ENCODE results near the gene EMSY.
"Not testable (repeated sequence)": the region's sequence is repeated elsewhere in the genome, so short reads cannot be mapped to it uniquely, and the experiment has no call there.

Gene EMSY

DNA sequence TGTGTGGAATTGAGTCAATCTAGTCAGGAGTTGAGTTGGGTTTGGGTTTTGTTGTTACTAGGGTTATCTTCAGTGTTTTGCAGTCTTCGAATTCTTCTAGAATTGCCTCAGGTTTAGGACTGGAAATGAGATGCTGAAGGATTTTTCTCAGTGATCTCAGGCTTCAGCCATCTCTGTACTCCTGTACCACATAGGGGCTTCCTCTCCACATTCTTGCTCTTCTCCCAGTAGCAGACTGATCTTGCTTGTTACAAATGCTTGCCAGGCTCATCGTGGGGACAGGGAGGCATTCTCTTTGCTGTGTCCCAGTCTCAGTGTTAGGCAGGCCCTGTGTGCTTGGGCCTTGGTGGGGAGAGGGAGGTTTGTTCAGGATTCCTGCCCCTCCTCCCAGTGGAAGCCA is 129.6 kb downstream of the EMSY start:
- DNase-seq (ENCODE audit: low read depth), result no peak

GRCh38 chr11:76574879-76575278 is 130.1 kb downstream of the EMSY start:
- no peak for DNase-seq (ENCODE audit: low read depth)

- DNase-seq (ENCODE audit: low read depth), result no peak
Measured at GRCh38 chr11:76577226-76577920, 132.6 kb downstream of the EMSY start.

DNA sequence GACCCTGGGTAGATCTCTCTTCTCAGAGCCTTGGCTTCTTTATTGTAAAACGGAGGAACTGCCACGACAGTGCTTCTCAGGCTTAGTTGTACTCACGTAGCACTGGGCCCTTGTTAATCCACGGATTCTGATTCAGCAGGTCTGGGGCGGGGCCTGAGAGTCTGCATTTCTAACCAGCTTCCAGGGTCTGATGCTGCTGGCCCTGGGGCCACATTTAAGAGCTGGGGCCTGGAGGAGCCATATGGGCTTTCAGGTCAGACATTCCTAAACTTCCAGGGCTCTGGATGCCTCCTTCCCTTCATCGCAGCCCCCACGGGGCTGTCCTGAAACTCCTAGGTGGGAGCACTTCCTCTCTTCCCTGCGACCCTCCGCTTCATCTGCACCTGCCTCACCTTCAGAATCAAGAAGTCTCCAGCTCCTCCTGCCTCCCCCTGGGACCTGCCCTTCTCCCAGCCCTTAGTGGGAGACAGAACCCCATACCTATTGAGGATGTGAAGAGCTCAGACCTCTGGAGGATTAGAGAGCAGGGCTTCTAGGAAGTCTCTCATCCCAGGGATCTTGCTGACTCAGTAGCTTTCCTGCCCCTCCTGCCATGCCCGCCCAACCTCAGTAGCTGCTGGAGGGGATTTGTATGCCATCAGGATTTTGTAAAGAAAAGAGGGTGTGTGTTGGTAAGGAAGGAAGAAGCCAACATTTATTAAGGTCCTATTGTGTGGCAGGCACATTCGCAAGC is 133.3 kb downstream of the EMSY start:
- no peak for DNase-seq (ENCODE audit: low read depth)

GRCh38 chr11:76578654-76579055 is 133.8 kb downstream of the EMSY start:
- DNase-seq (ENCODE audit: low read depth), result no peak

DNA sequence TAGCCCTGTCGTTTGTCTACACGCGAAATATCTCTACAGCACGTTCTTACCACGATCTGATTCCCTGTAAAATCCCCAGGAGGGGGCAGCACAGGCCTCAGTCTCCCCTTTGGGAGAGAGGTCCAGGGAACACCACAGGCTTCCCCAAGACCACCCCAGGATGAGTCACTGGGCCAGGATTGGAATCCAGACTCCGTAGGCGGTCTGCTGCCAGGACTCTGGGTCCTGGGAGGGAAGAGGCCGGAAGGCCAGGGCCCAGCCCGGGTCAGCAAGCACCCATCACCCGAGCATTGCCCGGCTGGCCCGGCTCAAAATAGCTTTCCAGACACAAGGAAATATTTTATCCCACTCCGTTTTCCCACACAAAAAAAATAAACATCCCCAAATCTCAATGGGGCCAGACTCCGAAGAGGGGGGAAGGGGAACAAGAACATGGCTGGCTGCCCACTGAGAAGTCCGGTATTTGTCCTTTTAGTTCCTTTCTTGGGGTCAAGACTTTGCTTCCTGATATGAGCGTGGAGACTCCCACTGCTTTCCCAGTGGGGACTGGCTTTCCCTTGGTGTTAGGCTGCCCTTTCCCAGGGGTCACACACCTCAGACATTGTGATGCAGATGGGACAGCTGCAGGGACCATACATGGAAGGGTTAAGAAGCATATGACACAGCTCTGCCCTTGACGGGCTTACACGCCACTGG is 134.4 kb downstream of the EMSY start:
- DNase-seq (ENCODE audit: low read depth), result no peak

GRCh38 chr11:76579752-76580151 is 134.9 kb downstream of the EMSY start:
- DNase-seq (ENCODE audit: low read depth), result no peak

DNA sequence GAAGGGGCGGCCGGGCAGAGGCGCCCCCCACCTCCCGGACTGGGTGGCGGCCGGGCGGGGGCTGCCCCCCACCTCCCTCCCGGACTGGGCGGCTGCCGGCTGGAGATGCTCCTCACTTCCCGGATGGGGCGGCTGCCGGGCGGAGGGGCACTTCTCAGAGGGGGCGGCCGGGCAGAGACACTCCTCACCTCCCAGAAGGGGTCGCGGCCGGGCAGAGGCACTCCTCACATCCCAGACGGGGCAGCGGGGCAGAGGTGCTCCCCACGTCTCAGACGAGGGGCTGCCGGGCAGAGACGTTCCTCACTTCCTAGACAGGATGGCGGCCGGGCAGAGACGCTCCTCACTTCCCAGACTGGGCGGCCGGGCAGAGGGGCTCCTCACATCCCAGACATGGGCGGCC is 137.7 kb downstream of the EMSY start:
- not testable (repeated sequence) for DNase-seq (ENCODE audit: low read depth)

GRCh38 chr11:76587820-76588454 is 143.1 kb downstream of the EMSY start:
- no peak for DNase-seq (ENCODE audit: low read depth)

DNA sequence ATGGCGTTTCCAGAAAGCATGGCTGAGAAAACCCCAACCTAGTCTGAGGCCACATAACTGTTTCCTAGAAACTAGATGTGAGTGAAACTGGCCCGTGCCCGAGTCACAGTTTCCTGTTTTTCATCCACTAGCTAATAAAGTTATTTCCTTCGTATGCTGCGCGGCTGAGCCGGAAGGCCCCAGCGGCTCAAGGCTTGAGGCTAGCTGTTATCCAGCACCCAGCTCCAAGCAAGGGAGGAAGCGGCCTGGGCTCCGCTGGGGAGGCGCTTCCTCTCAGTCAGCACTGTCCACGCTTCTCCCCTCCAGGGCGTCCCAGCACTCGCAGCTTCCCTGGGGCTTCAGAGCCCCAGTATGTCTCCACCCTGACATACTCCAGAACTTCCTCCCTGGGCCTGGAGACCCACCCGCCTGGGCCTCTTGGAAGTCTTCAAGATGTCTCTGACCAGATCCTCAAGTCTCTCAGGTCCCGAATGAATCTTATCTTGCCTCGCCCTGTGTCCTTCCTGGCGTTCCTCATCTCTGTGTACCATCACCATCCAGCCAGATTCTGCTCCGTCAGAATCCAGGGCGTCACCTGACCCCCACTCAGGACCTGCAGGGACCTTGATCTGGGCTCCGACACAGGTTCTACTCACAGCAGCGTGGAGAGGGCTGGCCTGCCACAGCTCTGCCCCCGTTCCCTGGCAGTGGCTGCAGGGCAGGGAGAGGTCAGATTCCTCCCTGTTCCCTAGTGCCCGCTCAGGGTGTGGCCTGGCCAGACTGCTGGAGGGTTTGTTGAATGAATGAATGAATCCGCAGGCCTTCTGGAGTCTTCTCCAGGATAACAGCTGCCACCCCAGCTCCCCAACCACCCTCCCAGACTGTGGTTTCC is 143.9 kb downstream of the EMSY start:
- DNase-seq (ENCODE audit: low read depth), result peak; percentile 36

GRCh38 chr11:76589477-76589876 is 144.7 kb downstream of the EMSY start:
- no peak for DNase-seq (ENCODE audit: low read depth)

- DNase-seq (ENCODE audit: low read depth), result no peak
Measured at GRCh38 chr11:76589964-76590950, 145.4 kb downstream of the EMSY start.

DNA sequence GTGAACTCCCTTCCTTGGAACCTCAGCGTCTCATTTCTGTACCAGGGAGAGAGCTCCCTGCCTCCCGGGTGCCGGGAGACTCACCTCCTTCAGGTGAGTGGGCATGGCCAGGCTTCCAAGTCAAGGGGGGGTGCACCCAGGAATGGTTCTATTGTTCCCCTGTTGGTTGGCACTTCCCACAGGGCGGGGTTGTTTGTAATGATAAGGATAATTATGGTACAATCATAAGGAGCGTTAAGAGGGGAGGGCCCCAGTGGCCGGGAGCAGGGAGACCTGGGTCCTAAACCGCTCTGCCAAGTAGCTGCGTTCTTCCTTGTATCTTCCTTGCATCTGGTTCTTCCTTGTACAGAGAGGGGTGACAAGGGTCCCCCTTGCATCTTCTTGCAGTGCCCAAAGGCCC is 146.6 kb downstream of the EMSY start:
- no peak for DNase-seq (ENCODE audit: low read depth)

DNA sequence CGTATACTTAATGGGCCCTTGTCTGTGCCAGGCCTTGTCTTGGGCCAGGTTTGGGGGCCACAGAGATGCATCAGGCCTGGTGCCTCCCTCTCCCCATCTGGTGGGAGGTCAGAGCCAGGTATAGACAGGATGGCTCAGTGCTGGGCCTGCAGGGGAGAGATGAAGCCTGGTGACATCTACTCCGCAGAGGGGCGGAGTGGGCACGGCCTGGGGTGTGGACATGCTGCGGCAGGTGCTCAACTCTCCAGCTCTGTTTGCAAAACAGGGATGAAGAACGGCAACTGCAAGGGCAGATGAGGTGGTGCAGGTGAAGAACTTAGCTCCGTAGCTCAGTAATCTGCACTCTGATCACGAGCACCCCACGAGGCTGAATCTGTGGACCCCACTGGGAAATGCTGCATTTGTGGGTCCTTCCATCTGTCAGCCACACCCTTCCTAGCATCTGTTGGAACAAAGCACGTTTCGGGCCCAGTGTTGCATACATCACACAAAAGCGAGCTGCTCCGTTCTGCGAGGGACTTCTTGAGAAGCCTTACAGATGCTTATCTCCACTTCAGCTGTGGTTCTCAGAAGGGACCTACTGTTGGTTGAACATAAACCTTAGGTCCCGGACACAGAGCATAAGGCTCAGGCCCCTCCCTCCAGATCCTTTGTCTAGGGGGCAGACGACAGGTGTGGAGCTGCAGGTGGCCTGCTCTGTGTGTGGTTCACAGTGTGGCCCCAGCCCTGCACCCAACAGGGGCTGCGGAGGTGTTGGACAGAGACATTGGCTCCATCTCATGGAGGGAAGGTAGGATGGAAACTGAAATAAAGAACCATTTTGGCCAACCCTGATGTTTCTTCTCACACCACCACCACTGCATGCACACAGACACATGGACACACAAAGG is 147.5 kb downstream of the EMSY start:
- no peak for DNase-seq (ENCODE audit: low read depth)

- DNase-seq (ENCODE audit: low read depth), result no peak
Measured at GRCh38 chr11:76592961-76593360, 148.1 kb downstream of the EMSY start.

- DNase-seq (ENCODE audit: low read depth), result not testable (repeated sequence)
Measured at GRCh38 chr11:76595091-76595490, 150.3 kb downstream of the EMSY start.

- no peak for DNase-seq (ENCODE audit: low read depth)
Measured at GRCh38 chr11:76596652-76597051, 151.8 kb downstream of the EMSY start.

DNA sequence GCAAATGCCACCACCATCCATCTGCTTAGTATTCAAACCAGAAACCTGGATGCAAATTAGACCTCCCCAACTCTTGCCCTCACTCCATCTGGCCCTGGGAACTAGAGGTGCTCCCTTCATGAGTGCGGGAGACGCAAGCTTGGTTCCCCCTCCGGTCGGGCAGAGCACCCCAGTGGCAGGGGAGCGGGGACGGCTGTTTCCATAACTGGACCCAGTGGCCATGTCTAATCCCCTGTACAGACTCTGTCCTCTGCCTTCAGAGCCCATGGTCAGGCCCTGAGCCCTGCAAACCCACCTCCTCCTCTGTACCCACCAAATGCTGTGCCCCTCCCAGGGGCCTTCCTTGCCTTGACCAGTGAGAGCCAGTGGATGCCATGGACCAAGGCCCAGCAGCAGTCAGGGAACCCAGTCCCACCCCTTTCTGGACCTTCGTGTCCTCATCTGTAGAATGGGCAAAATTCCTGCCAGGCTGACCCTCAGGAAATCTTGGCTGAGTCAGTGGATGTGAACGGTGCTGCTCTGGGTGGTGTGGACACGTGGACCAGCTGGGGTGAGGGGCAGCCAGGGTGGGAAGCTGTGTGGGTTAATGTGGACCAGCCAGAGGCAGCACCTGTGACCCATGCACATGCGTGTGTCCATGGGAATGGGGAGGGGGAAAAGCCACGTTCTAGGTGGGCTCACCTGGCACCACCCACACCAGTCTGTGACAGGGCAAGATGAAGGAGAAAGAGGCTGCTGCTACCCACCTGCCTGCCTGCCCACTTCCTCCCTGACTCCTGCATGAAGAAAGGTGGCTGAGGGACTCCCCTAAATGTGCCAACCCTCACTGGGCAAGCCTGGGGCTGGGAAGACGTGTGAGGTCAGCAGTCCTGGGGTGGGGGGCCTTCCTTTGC is 153.0 kb downstream of the EMSY start:
- no peak for DNase-seq (ENCODE audit: low read depth)

Measured in activated T-cell treated with anti-CD3 and anti-CD28 coated beads for 24 hours (primary cell).